GM10266 (cell line): ENCODE results near the gene ARPP21.

ENCODE experiments used
- DNase-seq: peaks from one replicate; pipeline ENCODE4 v3.0.0; 2012; ENCODE audit errors: extremely low spot score
- TF ChIP-seq, protein P1 (sequence below): IDR thresholded peaks from 2 replicates; pipeline ENCODE4 v1.5.1; 2012; ENCODE audit warnings: mild to moderate bottlenecking, low read depth; ENCODE audit not compliant: control insufficient read depth, insufficient read depth; ENCODE audit errors: missing control alignments

ARPP21 gene

DNA sequence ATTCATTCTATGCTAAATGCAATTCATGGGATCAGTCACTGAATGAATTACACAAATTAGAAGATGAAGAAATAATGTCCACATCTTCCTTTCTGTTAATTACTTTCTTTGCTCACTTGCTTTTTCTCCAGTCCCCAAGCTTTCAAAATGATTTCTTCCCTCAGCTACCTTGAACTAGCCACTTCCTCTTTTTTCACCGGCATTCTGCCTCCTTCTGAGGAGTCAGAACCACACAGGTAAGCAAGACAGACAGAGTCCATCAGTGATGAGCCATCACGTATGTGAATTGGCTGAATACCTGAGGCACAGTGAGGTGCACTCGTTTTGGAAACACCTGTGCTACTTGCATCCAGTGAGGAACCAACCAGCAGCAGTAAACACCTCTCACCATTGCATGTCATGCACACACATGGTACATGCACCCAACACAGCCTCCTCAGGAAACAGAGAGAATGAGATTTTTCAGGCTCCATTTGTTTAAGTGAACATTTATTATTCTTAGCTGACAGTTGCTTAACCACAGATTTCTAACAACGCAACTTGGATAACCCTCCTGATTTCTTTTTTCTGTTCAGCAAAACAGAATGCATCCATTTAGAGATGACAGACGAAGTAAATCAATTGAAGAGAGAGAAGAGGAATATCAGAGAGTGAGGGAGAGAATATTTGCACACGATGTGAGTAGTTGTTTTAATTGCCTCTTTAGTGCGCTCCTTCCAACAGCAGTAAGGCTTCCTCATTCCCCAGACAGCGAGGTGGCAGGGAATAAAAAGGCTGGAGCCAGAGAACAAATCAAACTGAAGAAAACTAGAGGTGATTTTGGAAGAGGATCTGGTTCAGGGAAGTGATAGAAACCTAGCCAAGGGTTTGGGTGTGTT is 69.3 kb downstream of the ARPP21 start:
- TF ChIP-seq, protein P1, sequence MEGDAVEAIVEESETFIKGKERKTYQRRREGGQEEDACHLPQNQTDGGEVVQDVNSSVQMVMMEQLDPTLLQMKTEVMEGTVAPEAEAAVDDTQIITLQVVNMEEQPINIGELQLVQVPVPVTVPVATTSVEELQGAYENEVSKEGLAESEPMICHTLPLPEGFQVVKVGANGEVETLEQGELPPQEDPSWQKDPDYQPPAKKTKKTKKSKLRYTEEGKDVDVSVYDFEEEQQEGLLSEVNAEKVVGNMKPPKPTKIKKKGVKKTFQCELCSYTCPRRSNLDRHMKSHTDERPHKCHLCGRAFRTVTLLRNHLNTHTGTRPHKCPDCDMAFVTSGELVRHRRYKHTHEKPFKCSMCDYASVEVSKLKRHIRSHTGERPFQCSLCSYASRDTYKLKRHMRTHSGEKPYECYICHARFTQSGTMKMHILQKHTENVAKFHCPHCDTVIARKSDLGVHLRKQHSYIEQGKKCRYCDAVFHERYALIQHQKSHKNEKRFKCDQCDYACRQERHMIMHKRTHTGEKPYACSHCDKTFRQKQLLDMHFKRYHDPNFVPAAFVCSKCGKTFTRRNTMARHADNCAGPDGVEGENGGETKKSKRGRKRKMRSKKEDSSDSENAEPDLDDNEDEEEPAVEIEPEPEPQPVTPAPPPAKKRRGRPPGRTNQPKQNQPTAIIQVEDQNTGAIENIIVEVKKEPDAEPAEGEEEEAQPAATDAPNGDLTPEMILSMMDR, result no peak
- DNase-seq, result no peak

DNA sequence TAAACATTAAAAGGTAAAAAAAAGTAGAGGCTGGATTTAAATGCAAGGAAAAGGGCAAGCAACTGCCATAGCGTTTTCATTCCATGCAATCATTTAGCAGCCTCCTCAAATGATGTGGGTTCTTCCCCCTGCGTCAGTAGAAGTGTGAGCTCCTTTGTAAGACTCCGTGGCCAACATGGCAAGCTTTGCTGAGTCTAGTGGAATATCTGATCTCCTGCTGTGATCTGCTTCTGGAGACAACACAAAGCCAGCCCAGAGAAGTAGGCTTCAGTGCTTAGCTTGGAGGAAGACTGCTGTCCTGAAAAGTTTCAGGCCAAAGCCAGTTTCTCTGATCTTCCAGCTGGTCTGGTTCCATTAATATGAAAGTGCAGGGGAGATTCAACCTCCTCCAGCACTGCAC is 70.4 kb downstream of the ARPP21 start:
- DNase-seq, result no peak
- TF ChIP-seq, protein P1, result no peak

DNA sequence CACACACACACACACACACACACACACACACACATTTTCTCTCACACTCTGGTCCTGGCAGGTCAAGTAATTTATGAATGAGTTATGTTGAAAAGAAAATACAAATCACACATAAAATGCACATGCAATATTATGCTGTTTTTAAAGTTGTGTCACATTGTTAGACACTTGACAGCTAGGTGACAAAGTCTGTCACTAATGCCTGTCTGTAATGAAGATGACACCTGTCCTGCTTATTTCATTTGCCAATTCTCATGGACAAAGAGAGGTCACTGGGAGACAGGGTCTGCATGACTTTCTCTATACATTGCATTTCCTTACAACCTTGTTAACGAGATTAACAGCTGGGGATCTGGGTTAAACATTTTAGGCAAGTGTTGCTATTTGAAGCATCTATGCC is 71.2 kb downstream of the ARPP21 start:
- TF ChIP-seq, protein P1, result no peak
- no peak for DNase-seq

DNA sequence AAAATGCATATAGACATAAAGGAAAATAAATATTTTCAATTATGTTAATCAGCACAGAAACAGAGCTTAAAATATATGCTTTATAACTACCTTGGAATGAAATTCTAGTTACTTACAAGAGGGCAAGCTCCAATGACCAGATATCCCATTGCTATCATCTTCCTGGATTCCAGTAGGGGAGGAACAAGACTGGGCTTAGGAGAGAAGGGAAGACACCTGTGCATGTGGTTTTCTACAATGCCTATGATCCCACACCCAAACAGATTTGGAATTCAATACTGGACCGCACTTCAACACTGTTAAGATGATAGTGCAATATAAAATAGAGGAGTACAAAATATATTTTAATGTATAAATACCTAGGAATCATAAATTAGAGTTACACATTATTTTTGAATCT is 79.6 kb downstream of the ARPP21 start:
- TF ChIP-seq, protein P1, result no peak
- DNase-seq, result no peak

DNA sequence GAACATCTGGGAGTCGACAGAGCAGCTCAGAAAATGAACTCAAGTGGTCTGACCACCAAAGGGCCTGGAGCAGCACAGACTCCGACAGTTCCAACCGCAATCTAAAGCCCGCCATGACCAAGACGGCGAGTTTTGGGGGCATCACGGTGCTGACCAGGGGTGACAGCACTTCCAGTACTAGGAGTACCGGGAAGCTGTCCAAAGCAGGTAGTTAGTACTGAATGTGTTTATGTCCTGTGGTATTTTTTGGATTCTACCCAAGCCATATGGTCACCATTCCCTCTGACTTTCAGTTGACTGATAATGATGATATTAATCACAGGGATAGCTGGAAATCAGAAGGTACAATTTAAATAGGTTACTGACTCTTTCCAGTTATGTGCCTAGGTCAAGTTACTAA is 82.3 kb downstream of the ARPP21 start:
- DNase-seq, result no peak
- TF ChIP-seq, protein P1, result no peak

DNA sequence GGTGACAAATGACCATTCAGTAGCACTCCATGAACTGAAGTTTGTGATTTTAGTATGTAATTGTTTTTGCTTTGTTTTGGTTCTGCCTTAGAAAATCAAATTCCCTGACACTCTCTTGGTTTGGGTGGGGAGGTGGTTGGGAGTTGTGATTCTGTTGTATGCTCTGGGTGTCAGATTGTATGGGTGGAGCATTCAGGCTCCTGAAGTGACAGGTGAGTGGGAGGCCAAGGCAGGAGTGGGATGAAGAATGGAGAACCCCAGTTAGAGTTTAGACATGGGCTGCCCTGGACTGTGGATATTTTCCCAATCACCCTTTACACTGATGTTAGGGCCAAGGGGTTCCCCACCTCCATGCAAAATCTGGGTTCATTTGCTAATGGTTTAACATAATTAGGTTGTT is 83.6 kb downstream of the ARPP21 start:
- TF ChIP-seq, protein P1, result no peak
- DNase-seq, result no peak

DNA sequence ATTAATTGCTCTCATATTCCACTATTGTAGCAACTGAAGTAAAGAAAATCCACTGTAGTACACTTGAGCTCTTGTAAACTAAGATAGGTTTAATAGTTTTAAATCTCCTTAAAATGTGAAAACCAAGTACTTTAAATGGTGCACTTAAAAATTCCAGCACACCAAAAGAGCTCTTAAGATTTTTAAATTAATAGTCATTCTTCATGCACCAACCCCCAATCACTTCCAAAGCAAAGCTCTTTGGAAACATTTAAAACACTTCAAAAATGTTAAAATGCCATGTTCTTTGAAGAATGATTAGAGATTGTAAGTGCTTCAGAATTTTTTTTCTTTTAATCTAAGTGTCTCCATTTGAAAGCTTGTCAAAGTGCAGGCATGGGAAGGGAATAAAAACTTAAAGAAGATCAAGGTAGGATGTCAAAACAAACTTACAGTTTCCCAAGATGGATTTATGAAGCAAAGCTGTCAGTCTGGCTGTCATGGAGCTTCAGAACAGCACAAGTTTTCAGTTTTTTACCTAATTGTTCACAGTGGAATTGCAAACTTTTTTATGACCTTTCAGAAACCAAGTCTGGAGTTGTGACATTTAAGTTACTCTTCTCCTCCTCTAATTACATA is 84.3 kb downstream of the ARPP21 start:
- no peak for DNase-seq
- TF ChIP-seq, protein P1, result no peak
